ENCODE measurements around the gene BHMT. TPM values are rescaled to one million over a fixed set of nuclear protein-coding genes. Genes with fewer than 3 reads are reported as not detected.

The BHMT gene
- total RNA-seq (ENCODE audit: insufficient read depth, low replicate concordance): 37.8 TPM

- no peak for DNase-seq (ENCODE audit: low spot score)
Observed at GRCh38 chr5:79111387-79111959, at the start of gene BHMT. Gene BHMT (plus strand): TSS chr5:79111809. CDS start chr5:79111886, 77 bp downstream.

- no peak for DNase-seq (ENCODE audit: low spot score)
Observed at GRCh38 chr5:79062436-79062835, 49.2 kb upstream of the BHMT start.

- peak; percentile 36 for DNase-seq (ENCODE audit: low spot score)
Observed at GRCh38 chr5:79069488-79070349, 41.9 kb upstream of the BHMT start, which contains the start of the genes BHMT2 and DMGDH. Gene BHMT2 (plus strand): TSS chr5:79069767. CDS start chr5:79069783, 16 bp downstream. Gene DMGDH (minus strand): TSS chr5:79069674. CDS start chr5:79069620, 54 bp downstream.

DNA sequence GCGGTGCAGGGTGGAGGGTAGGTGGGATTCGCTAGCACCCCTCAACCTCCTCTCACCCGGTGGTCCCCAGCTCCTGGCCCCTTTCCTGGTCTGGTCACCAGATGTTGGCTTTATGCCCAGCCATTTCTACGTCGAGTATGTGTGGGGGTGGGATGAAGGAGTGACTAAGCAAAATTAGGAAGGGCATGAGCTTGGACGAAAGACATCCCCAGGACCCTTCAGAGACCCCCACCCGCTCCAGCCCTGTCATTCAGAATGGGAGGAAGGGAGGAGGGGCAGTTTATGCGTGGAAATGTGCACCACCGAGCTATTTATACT lies 41.3 kb upstream of the BHMT start:
- DNase-seq (ENCODE audit: low spot score): no peak

DNA sequence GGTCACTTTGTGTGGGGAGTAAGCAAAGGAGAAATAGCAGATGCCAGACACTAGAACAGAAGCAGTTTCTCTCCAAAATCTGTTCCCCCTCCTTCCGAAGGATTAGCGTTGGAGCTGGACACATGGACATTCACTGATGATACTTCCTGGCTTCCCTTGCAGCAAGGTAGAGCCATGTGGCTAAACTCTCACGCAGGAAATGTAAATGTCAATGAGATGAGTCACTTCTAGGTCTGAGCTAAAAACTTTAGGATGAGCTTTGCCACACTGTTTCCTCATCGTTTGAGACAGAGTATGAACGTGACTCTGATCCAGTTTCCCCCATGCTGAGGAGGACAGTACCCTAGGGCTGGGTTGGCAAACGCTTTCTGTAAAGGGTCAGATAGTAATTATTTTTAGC lies 37.0 kb upstream of the BHMT start:
- no peak for DNase-seq (ENCODE audit: low spot score)

DNA sequence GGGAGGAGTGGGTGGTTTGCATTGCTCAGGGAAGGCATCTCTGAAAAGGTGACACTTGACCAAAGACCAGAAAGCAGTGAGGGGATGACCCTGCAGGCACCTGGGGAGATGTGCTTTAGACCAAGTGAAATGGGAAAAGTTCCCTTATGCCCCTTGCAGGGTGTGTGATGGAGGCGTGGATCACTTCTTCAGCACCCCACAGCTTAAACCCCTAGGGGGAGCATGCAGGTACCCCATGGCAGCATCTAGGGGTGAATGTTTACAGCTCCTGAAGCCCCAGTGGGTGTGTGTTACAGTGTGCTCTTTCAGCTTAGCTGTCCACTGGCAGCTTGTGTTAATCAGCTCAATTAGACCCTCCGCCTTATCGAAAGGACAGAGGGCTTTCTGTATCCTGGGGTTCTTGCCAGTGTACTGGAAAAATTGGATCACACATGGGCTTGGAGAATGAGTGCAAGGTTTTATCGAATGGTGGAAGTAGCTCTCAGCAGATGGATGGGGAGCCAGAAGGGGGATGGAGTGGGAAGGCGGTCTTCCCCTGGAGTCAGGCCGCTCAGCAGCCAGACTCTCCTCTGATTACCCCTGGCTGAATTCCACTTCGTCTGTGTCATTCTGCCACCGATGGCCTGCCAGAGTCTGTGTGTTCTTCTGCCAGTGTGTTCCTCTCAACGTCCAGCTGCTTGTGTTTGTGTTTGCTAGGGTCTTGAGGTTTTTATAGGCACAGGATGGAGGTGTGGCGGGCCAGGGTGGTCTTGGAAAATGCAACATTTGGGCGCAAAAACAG lies 35.8 kb upstream of the BHMT start:
- DNase-seq (ENCODE audit: low spot score): no peak

GRCh38 chr5:79076819-79077218 lies 34.8 kb upstream of the BHMT start:
- no peak for DNase-seq (ENCODE audit: low spot score)

DNA sequence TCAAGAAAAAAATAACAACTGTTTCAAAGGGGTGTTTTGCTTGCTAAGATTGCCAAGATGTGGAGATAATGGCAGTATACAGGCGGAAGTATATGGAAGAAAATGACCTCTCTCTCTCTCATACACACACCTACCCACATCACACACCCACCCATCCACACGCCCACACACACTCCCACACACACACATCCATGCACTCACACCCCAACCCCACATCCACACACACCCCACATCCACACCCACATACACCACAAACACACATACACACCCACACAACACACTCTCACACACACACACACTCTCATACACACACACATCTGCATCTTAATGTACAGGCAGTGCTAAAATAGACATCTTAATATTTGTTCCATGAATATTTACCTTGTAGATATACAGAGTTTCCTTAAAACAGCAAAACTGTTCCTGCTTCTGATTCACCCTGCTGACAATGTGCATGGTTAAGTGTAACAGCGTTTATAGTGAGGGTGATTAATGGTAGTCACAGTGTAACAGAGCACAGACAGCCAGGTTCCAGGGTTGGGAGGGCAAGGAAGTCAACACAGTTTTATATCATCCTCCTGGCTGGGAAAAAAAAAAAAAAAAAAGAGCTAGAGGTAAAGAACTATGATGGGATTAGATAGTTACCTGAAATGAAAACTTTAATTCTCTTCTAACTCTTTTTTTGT lies 33.8 kb upstream of the BHMT start:
- no peak for DNase-seq (ENCODE audit: low spot score)

DNA sequence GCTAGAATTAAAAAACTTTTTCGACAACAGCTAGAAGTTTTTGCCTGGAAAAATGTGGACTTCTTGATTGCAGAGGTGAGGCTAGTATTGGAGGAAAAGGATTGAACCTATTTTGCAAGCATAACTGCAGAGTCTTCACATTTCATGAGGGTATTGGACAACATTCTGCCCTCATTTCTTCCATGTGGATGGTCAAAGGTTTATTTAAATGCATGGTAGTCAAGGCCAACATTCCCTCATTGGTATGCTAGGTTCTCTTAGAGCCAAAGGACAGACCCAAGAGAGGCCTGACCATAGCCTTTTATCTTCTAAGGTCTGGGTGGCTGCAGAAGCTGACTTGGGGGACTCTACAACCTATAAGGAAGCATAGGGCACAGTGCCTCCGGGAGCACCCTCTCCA lies 30.8 kb upstream of the BHMT start:
- DNase-seq (ENCODE audit: low spot score): no peak

DNA sequence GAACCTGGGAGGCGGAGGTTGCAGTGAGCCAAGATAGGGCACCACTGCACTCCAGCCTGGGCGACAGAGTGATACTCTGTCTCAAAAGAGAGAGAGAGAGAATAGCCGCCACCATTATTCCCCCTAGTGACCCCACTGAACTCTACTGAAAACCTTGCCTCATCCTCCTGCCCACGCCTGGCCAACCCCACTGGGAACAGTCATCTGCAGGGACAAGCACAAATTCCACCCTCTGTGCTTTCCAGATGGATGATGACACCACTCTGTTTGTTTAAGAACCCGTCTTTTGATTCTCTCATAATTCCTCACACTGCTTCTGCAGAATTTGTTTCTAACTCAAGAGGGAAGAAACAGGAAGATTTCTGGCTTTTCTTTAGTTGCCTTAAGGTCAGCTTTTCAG lies 29.8 kb upstream of the BHMT start:
- no peak for DNase-seq (ENCODE audit: low spot score)

- no peak for DNase-seq (ENCODE audit: low spot score)
Observed at GRCh38 chr5:79086116-79086515, 25.5 kb upstream of the BHMT start.

GRCh38 chr5:79088507-79088906 lies 23.1 kb upstream of the BHMT start:
- no peak for DNase-seq (ENCODE audit: low spot score)

DNA sequence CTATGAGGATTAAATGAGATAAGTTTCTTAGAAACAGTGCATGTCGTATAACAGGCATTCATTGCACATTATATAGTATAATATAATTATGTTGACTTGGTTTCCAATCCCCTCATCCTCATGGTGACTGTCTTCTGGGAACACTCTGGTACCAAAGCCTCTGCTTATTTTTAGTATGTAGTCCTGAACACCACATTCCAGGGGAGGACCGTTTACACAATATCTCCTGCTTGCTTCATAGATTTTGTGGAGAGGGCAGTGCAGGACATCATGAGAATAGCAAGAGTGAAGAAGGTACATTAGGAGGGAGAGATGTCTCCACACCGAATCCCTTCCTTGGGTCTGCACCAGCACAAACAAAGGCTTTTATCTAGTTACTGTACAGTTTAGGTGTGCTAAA lies 20.5 kb upstream of the BHMT start:
- DNase-seq (ENCODE audit: low spot score): no peak

- peak; percentile 42 for DNase-seq (ENCODE audit: low spot score)
Observed at GRCh38 chr5:79093762-79094161, 17.8 kb upstream of the BHMT start.

DNA sequence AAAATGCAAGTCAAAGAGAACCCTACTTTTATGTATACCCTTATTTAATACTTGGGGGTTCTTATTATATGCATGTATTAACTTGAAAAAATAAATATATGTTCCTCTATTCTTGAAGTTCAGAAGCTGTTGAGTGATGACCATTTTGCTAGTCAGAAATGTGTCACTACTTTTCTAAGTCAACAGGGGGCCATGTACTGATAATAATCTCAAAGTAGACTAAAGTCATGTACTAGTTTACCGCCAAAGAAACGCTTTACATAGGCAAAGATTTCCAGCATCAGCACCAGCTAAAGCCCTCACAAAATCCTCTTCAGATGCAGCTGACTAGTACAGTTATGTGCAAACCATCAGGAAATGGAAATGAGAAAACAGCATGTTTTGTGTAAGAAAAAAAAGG lies 5.7 kb upstream of the BHMT start:
- no peak for DNase-seq (ENCODE audit: low spot score)

GRCh38 chr5:79107020-79107796 lies 4.4 kb upstream of the BHMT start:
- peak; percentile 59 for DNase-seq (ENCODE audit: low spot score)

DNA sequence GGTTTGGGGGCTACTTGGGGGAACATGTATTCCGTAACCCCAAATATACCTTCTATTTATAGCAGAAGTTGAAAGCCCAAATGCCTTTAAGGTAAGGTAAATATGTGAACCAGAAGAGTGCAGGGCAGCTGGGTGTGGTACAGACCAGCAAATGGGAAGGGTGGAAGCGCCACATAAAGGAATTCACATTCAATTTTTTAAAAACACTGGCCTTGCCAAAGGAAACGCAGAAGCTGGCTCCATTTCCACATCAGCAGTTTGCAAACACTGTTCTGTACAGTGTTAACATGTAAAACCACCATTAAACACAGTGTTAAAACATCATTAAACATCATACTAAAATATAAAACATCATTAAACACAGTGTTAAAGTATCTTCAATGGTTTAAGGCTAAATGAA lies 3.5 kb upstream of the BHMT start:
- no peak for DNase-seq (ENCODE audit: low spot score)

GRCh38 chr5:79108792-79109191 lies 2.8 kb upstream of the BHMT start:
- DNase-seq (ENCODE audit: low spot score): no peak

- no peak for DNase-seq (ENCODE audit: low spot score)
Observed at GRCh38 chr5:79109527-79110492, 1.8 kb upstream of the BHMT start.
